Activated CD8-positive, alpha-beta memory T cell treated with anti-CD3 and anti-CD28 coated beads, Interleukin-2, amount 10 ng/mL, durations not matched to agents 7 days and 5 days (primary cell): Measurements from ENCODE around the gene TBCD. TPM values are rescaled to one million over a fixed set of nuclear protein-coding genes. Genes with fewer than 3 reads are reported as not detected.
A peak's percentile ranks its signal among the peaks of the same experiment; 100 is the strongest.

ENCODE experiments used
- ATAC-seq: fragments of 150-1000 bp; cut with Tn5 transposase; one replicate; pipeline ENCODE4 v1.10.0; 2021; ENCODE audit warnings: moderate library complexity
- CTCF ChIA-PET: fragments of 350-600 bp; sonication (Branson Sonifier 250); formaldehyde crosslinking; loops from one replicate; lab custom pipeline; 2021; ENCODE audit warnings: antibody characterized with exemption; lab: Charles Lee
- DNase-seq: peaks from one replicate; pipeline ENCODE4 v3.0.0-alpha.2; 2020
- H3K27ac Mint-ChIP-seq: one replicate; pipeline ENCODE4 v1.8.0; 2021; ENCODE audit warnings: mild to moderate bottlenecking, mixed read lengths
- H3K27me3 Mint-ChIP-seq: one replicate; pipeline ENCODE4 v1.8.0; 2021; ENCODE audit warnings: mixed read lengths
- H3K36me3 Mint-ChIP-seq: one replicate; pipeline ENCODE4 v1.8.0; 2021; ENCODE audit warnings: mild to moderate bottlenecking, mixed read lengths
- H3K4me1 Mint-ChIP-seq: one replicate; pipeline ENCODE4 v1.8.0; 2021; ENCODE audit warnings: mixed read lengths
- H3K4me3 Mint-ChIP-seq: one replicate; pipeline ENCODE4 v1.8.0; 2021; ENCODE audit warnings: mild to moderate bottlenecking, moderate library complexity, mixed read lengths
- H3K9me3 Mint-ChIP-seq: one replicate; pipeline ENCODE4 v1.8.0; 2022; ENCODE audit warnings: low read depth, mixed read lengths
- total RNA-seq, 2 experiments: library from RNA; stranded (reverse); gene quantifications; one replicate each; pipeline ENCODE4 v1.2.3, GENCODE V29; 2021

The TBCD gene
- total RNA-seq, 2 experiments from 2014 or later, result 105 to 157 TPM

DNA sequence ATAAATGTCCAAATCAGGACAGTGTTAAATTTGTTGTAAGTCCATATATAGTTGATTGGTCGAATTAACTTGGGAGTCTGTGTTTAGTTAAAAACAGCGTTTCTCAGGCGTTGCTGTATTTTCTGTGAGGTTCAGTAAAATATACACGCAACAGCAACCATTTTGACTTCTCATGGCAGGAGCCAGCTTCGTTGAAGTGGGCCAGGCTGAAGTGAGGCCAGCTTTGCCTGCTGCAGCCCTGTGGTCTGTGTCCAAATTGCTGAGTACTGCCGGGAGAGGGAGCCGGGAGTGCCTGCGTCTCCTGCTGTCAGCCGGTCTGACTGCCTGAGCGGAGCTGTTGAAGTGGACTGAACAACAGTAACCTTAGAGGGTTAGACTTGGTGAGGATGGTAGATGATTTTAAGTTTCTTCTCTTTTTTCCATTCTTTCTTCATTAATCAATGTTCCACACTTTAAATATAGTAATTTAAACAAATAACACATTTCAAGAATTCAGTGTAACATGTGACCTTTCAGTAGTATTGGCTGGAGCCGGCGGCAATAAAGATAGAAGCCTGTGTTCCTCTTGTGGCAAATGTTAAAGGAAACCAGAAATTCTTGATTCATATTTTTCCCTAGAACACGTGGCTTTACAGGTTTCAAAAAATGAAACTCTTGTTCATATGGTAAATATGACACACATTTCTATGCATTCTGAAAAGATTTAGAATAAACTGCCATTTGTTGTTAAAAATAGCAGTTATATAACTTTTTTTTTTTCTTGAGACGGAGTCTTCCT is 124.9 kb downstream of the TBCD start:
- Mint-ChIP-seq H3K4me3 (no peak overlapping the region), H3K36me3 (peaks cover 10% of the 10 kb centered on the region), H3K27me3 (no peaks in the 10 kb centered on the region), H3K27ac (no peak overlapping the region), H3K9me3 (no peaks in the 10 kb centered on the region), H3K4me1 (peaks cover 41% of the 10 kb centered on the region)
- CTCF ChIA-PET, result interaction anchor here (0.7 to 3.4 kb wide), 5 partner anchors 8 to 16 kb away, joined by 3 to 12 read pairs (median 4); no protein-coding TSS in a partner anchor
- DNase-seq (no peak), ATAC-seq (no peak)

DNA sequence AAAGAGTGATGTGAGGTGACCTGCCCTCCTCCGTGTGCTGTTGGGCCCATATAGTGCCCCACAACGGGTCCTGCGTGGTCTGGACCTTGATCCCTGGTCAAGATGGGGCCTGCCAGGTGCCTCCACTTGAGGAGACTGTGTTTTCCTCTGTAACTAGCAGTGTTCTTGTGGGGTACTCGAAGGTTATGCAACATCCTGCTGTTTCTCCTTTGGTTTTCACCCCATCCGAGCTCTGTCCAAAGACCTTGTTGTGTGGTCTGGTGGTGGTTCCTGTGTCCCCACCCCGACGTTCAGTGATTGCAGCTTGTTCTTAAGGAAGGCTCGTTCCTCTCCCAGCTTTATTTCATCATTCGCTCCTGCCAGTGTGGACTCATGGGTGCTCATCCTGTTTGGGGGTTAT is 126.7 kb downstream of the TBCD start:
- Mint-ChIP-seq H3K27ac (no peak overlapping the region), H3K27me3 (no peaks in the 10 kb centered on the region), H3K36me3 (peaks cover 13% of the 10 kb centered on the region), H3K9me3 (no peaks in the 10 kb centered on the region), H3K4me3 (no peak overlapping the region), H3K4me1 (peaks cover 57% of the 10 kb centered on the region)
- DNase-seq, result no peak
- no peak for ATAC-seq
- CTCF ChIA-PET, result interaction anchor here (0.9 kb wide), 1 partner anchor 97 kb away, joined by 3 read pairs; no protein-coding TSS in a partner anchor

DNA sequence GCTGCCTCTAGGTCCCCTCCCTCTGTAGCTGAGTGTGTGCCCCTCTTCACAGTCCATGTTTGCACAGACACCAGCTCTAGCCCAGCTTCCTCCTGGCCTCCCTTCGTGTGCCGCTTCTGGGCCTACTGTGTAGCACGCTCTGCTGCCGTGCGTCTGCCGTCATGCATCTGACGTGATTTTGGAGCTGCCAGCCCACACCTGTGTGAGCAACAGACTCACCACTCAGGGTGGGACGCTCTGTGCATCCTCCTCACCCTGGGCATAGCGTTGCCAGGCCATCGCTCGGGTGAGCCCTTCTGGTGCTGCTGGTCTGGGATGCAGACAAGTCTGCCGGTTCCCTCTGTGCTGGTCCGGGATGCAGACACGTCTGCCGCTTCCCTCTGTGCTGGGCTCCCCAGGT is 127.4 kb downstream of the TBCD start:
- ATAC-seq (no peak), DNase-seq (no peak)
- Mint-ChIP-seq H3K9me3 (no peaks in the 10 kb centered on the region), H3K27ac (no peak overlapping the region), H3K27me3 (no peaks in the 10 kb centered on the region), H3K4me3 (no peak overlapping the region), H3K36me3 (peaks cover 13% of the 10 kb centered on the region), H3K4me1 (peaks cover 64% of the 10 kb centered on the region)
- CTCF ChIA-PET, result interaction anchor here (0.9 kb wide), 1 partner anchor 97 kb away, joined by 3 read pairs; no protein-coding TSS in a partner anchor

DNA sequence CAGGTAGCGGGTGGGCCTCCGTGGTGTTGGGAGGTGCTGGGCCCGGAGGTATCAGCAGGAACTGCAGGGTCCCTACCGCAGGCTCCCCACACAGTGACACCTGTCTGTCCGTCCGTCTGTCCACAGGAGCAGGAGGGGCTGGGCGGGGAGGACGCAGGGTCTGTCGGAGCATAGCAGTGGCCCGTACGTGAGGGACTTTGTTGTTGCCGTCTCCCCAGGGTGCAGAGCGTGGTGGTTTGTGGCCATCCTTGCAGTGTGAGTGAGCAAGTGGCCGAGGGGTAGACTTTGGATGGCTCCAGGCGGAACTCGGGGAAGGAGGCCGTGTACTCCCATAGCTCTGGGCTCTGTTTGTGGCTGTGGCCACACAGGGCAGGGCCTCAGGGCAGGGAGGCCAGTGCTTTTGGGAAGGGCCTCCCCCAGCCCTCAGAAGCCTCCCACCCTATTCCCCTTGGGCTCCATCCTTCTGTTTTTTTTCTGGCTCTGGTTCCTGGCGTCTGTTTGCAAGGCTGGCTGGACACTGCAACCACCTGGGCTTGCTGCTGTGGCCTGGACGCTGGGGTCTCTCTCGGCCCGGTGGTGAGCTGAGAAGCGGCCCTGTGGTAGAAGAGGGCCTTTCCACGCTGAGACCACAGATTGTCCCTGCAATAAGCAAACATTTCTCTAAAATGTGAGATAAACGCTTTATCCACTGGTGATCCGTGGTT is 128.9 kb downstream of the TBCD start:
- DNase-seq (no peak), ATAC-seq (no peak)
- CTCF ChIA-PET, result interaction anchor here (0.7 to 1.1 kb wide), 2 partner anchors 16 to 322 kb away, joined by 3 to 7 read pairs; no protein-coding TSS in a partner anchor
- Mint-ChIP-seq H3K4me3 (no peak overlapping the region), H3K27me3 (no peaks in the 10 kb centered on the region), H3K36me3 (peaks cover 10% of the 10 kb centered on the region), H3K27ac (no peak overlapping the region), H3K9me3 (no peaks in the 10 kb centered on the region), H3K4me1 (peaks cover 77% of the 10 kb centered on the region)

DNA sequence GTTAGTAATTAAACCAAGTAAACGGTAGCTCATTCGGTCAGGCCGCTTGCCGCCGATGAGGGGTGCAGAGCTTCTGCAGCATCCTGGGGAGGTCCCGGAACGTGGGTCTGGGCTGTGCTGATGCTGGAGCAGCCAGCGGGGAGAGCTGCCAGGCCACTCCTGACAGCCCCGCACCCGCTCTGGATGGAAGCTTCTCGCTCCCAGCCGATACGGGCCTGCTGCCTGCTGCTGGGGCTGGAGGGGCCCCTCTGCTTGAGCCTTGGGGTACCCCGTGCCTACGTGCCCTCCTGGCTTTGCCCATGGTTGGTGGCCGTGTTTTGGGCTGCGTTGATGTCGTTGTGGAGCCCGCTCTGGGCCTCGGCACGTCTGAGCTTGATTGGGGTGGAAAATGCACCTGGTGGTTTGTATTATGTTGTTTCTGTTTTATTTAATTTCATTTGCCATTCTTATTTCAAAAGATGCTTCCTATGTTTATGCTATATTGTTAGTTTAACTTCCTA is 129.5 kb downstream of the TBCD start:
- H3K4me1 Mint-ChIP-seq, result peaks cover 80% of the 10 kb centered on the region
- no peak overlapping the region for H3K4me3 Mint-ChIP-seq
- no peak for DNase-seq
- peaks cover 10% of the 10 kb centered on the region for H3K36me3 Mint-ChIP-seq
- H3K9me3 Mint-ChIP-seq, result no peaks in the 10 kb centered on the region
- CTCF ChIA-PET, result interaction anchor here (0.5 to 1.1 kb wide), 3 partner anchors 17 to 321 kb away, joined by 3 to 7 read pairs (median 3); no protein-coding TSS in a partner anchor
- ATAC-seq, result no peak
- H3K27ac Mint-ChIP-seq, result peak overlapping the region; percentile 97
- no peaks in the 10 kb centered on the region for H3K27me3 Mint-ChIP-seq

DNA sequence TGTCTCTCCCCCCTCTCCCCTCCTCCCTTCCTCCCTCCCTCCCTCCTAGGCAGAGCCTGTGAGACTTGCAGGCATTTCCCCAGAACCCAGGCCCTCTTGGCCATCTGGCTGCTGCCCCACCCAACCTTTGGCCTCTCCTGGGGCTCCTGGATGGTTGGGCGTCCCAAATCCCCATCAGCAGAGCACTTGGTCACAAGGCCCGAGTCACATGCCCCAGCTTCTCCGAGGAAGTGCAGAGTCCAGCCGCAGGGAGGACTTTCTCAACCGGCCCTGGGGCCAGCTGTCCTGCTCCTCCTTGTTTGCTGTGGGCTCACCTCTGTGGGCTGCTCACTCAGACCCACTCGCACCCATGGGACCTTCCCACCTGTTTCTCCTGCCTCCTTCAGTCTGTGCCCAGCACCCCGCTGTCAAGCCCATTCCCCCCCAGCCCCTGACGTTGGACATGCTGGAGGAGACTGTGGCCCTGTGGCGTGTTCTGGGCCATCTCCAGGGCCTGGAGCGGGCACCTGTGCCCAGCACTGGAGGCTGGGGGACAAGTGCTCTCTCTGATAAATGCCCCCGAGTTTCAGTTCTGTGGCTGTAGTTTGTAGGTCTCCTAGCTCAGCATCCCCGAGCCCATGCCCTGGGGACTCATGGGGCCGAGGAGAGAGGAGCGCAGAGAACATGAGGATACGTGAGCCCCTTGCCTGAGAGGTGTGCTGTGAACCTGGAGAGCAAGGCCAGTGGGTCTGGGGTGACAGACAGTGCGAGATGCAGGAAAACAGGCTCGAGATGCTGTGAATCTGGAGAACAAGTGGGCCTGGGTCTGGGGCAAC is 130.2 kb downstream of the TBCD start:
- DNase-seq (no peak), ATAC-seq (no peak)
- Mint-ChIP-seq H3K27me3 (no peaks in the 10 kb centered on the region), H3K4me1 (peaks cover 79% of the 10 kb centered on the region), H3K9me3 (no peaks in the 10 kb centered on the region), H3K4me3 (peak overlapping the region; percentile 71), H3K36me3 (peaks cover 14% of the 10 kb centered on the region), H3K27ac (peak overlapping the region; percentile 97)
- CTCF ChIA-PET, result interaction anchor here (0.5 to 4.8 kb wide), 3 partner anchors 18 to 102 kb away, joined by 3 to 38 read pairs (median 4); no protein-coding TSS in a partner anchor

DNA sequence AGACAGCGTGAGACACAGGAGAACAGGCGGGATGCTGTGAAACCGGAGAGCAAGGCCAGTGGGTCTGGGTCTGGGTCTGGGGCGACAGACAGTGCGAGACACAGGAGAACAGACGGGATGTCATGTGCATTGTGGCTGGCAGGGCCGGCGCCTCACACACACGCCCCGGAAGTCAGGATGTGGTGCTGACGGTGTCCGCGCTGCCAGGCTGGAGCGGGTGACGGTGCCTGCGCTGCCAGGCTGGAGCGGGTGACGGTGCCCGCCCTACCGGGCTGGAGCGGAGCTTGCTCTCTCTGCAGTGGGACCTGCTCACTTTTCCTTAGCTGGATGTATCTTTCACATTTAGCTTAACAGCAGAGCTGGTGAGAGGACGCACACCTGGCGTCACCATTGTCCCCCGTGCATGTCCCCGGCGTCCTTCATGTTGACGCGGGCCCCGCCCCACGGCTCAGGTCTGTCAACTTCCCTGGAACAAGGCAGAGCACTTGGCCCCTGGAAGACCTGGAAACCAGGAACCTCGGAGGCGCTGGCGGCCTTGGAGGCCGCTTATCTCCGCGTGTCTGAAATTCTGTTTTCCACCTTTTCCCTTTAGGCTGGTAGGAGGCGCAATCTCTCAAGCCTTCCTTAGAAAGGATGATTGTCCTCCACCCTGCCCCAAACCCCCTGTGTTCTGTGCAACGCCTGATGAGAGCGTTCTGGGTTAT is 131.0 kb downstream of the TBCD start:
- H3K27ac Mint-ChIP-seq, result peak overlapping the region; percentile 97
- DNase-seq (peak; percentile 89), ATAC-seq (peak; percentile 74)
- CTCF ChIA-PET, result interaction anchor here (1.4 to 4.8 kb wide), 2 partner anchors 19 to 101 kb away, joined by 4 to 38 read pairs; no protein-coding TSS in a partner anchor
- H3K27me3 Mint-ChIP-seq, result no peaks in the 10 kb centered on the region
- peak overlapping the region; percentile 71 for H3K4me3 Mint-ChIP-seq
- H3K9me3 Mint-ChIP-seq, result no peaks in the 10 kb centered on the region
- peaks cover 81% of the 10 kb centered on the region for H3K4me1 Mint-ChIP-seq
- peaks cover 21% of the 10 kb centered on the region for H3K36me3 Mint-ChIP-seq

DNA sequence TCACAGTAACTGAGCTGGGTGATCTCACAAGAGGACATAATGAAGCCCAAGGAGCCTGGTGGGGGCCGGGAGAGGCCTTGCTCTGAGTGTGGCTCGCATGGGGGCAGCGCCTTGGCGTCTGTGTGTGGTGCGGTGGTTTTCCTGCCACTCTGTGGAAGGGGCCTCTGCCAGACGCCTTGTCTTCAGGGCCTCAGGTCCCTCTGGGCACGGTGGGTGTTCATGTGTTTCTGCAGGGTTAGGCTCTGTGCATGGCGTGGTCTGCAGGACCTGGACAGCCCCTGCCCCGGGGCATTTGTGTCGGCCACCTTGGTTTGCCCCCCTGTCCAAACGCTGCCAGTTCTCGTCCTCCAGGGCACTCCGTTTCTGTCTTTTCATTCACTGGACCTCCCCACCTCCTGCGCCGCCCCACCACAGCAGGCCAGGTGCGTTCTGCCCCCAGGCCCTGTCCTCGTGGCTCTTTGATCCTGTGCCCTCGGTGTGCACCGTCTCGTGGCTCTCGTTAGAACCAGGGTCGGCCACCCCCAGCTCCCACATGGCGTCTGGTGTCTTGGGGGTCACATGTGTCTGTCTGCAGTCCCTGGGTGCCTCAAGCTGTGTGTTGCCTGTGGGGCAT is 131.7 kb downstream of the TBCD start:
- H3K27ac Mint-ChIP-seq, result peak overlapping the region; percentile 97
- CTCF ChIA-PET, result interaction anchor here (1.2 to 4.8 kb wide), 4 partner anchors 10 to 101 kb away, joined by 4 to 38 read pairs (median 4); no protein-coding TSS in a partner anchor
- no peaks in the 10 kb centered on the region for H3K27me3 Mint-ChIP-seq
- no peak for ATAC-seq
- no peaks in the 10 kb centered on the region for H3K9me3 Mint-ChIP-seq
- peak overlapping the region; percentile 54 for H3K4me3 Mint-ChIP-seq
- peaks cover 20% of the 10 kb centered on the region for H3K36me3 Mint-ChIP-seq
- peak; percentile 49 for DNase-seq
- H3K4me1 Mint-ChIP-seq, result peaks cover 78% of the 10 kb centered on the region

DNA sequence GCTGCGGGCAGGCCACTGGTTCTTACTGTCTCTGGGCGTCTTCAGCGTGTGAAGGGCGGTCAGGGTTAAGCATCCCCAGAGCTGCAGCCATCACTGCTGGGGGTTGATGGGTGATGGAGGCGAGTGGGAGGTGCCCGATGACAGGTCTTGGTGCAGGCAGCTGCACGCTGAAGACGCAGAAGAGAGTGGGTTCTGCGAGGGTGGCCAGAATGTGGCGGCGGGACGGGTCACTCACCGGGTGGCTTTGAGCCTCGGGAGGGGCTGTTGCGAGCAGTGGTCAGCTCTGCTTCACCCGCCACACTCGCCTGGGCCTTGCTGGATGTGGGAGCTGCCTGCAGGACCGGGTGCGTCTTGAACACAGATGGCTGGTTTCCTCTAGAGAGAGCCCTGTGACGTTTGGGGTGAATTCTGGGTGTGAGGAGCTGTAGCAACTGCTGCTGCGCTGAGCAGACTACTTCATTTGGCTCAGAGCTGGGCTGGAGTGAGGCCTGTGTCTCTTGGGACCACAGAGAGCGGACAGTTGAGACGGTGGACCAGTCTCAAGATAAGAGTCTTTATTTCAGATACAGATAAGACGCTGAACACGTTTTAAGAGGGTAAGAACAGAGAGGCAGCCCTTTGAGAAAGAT is 132.6 kb downstream of the TBCD start:
- peak overlapping the region; percentile 97 for H3K27ac Mint-ChIP-seq
- DNase-seq (peak; percentile 64), ATAC-seq (peak; percentile 40)
- H3K9me3 Mint-ChIP-seq, result no peaks in the 10 kb centered on the region
- CTCF ChIA-PET, result interaction anchor here (0.7 to 4.8 kb wide), 11 partner anchors 9 to 317 kb away, joined by 3 to 38 read pairs (median 5); no protein-coding TSS in a partner anchor
- H3K27me3 Mint-ChIP-seq, result no peaks in the 10 kb centered on the region
- H3K36me3 Mint-ChIP-seq, result peaks cover 17% of the 10 kb centered on the region
- peak overlapping the region; percentile 54 for H3K4me3 Mint-ChIP-seq
- peaks cover 70% of the 10 kb centered on the region for H3K4me1 Mint-ChIP-seq

DNA sequence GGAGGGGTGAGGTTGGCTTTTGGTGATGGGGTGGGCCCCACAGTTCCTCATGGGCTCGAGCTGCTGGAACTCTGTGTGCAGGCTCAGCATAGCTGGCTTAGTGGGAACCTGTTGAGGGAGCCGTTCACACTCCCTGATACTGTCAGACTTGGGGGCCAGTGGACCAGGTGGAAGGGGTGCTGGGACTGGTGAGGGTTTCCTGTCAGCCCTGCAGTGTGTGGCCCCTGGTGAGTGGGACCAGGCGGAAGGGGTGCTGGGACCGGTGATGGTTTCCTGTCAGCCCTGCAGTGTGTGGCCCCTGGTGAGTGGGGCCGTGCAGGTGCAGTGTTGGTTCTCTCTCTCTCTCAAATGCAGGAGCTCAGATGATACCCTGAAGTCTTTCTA is 133.1 kb downstream of the TBCD start:
- Mint-ChIP-seq H3K36me3 (peaks cover 16% of the 10 kb centered on the region), H3K4me3 (peak overlapping the region; percentile 54), H3K27me3 (no peaks in the 10 kb centered on the region), H3K27ac (peak overlapping the region; percentile 97), H3K9me3 (no peaks in the 10 kb centered on the region), H3K4me1 (peaks cover 68% of the 10 kb centered on the region)
- DNase-seq (peak; percentile 85), ATAC-seq (peak; percentile 70)
- CTCF ChIA-PET, result interaction anchor here (0.7 to 4.8 kb wide), 11 partner anchors 8 to 317 kb away, joined by 3 to 38 read pairs (median 5); no protein-coding TSS in a partner anchor
